ENCODE results near the gene SEPTIN3.
"Not testable (repeated sequence)": the region's sequence is repeated elsewhere in the genome, so short reads cannot be mapped to it uniquely, and the experiment has no call there.

The SEPTIN3 gene

DNA sequence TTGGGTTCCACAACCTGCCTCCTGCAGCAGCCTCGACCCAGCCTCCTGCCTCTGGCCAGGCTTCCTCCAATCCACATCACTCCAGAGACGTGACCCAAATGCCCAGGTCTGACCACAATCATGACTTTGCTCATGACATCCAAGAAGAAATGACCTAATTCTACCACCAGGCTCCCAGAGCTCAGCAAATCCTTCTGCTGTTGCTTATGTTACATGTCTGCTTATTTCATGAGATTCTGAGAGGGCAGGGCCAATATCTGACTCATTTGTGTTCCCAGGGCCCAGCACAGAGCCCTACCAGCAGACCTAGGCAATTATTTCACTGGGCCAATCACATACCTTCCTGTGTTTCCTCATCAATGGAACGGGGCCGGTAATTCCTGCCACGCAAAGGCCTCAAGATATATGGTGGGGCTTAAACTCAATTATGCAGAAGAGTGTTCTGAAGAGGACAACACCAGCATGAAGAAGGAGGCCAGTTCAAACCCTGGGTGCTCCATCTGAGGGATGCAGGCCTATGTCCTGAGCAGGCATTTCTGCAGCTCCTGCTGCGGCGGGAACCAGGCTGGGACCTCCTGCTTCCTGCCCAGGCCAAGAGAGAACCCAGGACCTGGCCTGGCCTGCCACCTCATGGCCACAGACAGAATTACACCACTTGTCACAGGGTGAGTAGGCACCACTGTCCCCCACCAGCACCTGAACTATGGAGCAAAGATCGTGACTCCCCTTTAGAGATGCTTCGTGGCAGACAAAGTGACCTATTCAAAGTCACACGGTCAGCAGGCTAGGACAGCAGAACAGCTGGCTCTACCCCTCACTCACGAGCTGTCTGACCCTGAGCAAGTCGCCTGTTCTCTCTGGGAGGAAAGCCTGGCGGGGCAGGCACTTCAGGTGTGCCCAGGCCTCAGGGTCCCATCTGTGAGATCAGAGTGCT is 28.1 kb upstream of the SEPTIN3 start:
- no peak for DNase-seq

DNA sequence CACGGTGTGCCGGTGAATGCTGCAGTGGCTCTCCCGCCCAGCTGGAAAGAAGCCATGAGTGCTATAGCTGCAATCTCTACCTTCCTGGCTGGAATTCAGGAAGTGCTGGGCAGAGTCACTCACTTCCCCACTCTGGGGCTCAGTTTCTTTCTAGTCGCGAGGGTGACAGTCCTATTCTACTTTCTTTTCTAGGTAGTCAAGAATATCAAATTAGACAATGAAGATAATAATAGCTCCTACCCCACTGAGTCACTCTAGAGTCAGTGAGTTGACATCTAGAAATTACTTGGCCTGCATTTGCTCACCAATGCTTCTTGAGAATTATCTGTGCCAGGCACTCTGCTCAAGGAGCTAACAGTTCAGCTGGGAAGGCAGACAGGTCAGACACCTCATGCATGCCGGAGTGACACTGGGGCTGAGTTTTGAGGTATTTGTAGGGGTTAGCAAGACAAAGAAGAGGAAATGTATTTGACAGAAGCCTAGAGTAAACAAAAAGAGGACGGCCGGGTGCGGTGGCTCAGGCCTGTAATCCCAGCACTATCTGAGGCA is 25.5 kb upstream of the SEPTIN3 start:
- DNase-seq: no peak

DNA sequence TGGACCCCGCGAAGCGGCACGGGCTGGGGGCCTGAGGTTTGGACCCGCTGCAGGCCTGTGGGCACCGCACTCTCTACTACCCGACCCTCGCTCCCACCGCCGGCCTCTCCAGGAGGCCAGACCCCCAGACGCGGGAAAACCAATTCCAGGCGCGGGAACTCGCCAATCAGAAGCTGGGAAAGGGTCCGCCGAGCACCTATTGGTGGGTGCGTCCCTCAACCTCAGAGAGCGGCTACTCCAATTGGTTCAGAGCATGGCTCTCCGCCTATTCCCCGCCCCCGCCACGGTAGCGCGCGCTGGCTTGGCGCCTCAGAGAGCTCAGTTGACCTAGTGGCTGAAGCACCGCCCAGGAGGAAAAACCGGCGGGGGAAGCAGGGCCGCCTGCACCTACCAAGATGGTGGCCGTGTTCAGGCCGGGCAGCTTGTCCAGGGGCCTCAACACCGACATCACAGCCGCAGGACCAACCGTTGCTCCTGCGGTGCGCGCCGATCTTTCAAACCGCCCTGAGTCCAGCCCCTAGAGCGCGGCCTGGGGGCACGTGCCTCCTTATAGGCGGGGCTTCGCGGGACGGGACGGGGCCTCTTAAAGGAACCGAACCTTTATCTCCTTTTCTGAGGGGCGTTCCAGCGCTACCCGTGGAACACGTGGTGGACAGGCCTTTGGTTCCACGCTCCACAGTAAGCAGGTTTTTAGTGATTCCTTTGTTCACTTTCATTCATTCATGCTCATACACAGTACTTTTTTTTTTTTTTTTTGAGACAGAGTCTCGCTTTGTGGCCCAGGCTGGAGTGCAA is 22.4 kb upstream of the SEPTIN3 start, which contains the start of gene CENPM:
CENPM (minus strand) TSS at position 524 of the 795 bp plus-strand sequence; CDS start at position 448, 76 bp downstream.
- peak; percentile 77 for DNase-seq

DNA sequence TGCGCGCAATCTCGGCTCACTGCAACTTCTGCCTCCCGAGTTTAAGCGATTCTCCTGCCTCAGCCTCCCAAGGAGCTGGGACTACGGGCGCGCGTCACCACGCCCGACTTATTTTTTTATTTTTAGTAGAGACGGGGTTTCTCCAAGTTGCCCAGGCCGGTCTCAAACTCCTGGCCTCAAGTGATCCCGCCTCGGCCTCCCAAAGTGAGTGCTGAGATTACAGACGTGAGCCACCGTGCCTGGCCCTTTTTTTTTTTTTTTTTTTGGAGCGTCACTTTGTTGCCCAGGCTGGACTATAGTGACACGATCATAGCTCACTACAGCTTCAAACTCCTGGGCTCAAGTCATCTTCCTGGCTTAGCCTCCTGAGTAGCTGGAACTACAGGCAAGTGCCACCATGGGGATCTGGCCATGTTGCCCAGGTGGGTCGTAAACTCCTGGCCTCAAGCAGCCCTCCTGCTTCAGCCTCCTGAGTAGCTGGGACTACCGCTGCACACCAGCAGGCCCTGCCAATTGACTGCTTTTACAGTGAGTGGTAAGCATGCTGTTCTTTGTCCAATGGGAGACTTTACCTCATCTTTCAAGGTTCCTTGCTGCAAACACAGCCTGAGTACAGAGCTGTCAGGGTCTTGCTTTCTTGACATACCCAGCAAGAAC is 21.7 kb upstream of the SEPTIN3 start:
- DNase-seq: no peak

DNA sequence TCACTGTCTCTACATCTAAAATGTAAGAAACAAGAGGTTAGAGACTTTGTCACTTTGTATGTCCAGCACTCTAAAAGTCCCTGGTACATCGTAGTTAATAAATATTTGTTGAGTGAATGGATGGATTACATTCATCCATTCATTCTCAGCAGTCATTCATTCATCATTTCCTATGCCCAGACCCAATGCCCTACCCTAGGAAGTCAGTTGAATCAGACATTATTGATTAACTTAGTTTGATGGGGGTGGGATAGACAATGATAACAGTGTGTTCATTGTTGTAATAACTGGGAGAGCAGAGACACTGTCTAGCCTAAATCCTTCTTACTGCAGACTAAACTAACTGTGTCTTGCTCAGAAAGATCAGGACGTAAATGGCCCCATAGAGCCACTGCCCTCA is 21.1 kb upstream of the SEPTIN3 start:
- DNase-seq: no peak

DNA sequence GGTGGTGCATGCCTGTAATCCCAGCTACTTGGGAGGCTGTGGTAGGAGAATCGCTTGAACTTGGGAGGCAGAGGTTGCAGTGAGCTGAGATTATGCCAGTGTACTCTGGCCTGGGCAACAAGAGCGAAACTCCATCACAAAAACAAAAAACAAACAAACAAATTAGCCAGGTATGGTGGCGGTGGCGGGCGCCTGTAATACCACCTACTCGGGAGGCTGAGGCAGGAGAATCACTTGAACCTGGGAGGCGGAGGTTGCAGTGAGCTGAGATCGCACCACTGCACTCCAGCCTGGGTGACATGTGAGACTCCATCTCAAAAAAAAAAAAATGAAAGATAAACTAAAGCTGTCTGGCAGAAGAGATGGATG is 20.3 kb upstream of the SEPTIN3 start:
- not testable (repeated sequence) for DNase-seq

DNA sequence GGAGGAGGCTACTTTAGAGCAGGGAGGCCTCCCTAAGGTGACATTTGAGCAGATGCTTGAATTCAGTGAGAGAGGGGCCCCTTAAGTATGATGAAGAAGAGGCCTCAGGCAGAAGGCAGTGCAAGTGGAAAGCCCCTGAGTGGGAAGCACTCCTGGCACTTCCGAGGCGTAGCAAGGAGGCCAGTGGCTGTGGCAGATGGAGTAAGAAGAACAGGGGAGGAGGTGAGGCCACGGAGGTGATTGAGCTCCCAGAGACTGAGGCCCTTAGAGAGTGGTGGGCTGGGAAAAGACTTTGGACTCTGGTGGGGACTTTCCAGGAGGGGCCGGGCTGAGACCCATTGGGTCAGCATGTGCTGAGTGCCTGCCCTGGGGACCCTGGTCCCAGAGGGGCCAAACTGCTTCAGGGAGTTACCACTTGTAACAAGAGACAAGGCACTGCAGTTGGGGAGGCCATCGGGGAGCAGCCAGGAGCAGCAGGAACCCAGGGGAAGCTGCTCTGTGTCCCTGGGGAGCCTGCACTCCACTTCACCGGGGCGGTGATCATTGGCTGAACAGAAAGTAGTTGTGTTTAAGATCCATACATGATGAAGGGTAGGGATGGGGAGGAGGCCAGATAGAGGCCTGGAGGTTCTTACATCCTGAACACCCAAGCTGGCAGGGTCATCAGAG is 19.8 kb upstream of the SEPTIN3 start:
- no peak for DNase-seq

DNA sequence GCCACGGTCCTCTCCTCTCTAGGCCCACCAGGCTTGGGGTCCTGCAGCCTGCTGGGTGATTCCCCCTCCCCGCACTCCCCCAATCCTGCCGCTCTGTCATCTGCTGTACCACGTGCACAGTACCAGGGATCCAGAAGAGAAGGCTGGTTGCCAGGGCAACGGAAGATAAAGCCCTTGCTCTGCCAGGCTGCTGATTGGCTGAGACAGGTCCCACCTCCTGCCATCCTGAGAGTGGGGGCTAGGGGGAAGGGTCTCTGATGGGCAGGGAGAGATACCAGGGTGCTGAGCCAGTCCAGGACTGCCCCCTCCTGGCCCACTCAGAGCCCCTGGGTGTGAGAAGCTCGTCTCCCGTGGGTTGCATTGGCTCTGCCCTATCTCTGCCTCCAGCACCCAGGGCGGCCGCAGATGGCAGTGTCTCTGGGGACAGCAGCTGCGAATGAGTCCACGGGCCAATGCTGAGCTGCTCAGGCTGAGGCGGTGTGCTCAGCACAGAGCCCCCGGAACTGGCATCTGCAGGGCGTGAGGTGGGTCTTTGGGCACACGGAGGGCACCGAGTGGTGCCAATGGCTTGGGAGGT is 17.3 kb upstream of the SEPTIN3 start, which contains the start of gene SMIM45:
SMIM45 (plus strand) TSS at position 253 of the 577 bp plus-strand sequence.
- no peak for DNase-seq

DNA sequence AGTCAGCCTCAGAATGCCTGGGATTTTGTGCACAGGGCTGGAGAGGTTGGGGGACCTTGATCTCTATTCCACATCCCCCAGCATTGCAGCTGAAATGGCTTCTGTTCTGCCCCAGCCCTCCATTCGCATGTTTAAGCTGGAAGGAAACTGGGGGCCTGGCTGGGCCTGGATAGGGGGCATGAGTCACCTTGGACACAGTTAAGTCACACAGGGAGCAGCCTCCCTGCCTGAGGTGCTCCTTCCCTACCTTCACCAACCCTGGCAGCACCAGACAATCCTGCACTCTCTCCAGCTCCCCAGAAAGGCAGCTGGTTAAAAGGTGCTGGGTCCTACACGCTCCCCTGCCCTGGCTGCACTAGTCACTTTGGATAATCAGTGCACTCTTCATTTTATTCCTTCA is 16.5 kb upstream of the SEPTIN3 start:
- DNase-seq: no peak

DNA sequence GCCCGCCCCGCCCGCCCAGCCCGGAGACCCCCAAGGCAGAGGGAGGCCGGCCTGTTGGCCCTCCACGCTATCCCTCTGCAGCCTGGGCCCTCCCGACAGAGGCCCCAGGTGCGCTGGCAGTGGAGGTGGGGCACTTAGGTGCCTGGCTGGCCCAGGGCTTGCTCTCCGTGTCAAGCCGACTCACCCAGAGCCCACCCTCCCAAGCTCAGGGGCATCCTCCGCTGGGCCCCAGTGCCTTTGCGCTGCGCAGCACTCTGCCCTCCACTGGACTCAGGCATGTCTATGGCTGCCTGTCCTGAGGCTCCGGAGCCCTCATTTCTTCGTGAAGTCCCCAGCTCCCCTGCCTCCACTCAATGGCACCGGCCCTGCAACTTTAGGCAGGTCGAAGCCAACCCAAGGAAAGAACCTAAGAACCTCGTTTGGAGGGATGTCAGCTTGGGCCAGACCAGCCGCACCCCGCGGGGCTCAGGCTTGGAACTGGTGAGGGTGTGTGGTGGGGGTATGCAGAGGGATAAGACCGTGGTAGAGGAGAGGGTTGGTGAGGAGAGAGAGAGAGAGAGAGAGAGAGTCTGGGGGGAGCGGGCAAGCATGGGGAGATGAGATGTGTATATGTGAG is 11.2 kb upstream of the SEPTIN3 start:
- no peak for DNase-seq

DNA sequence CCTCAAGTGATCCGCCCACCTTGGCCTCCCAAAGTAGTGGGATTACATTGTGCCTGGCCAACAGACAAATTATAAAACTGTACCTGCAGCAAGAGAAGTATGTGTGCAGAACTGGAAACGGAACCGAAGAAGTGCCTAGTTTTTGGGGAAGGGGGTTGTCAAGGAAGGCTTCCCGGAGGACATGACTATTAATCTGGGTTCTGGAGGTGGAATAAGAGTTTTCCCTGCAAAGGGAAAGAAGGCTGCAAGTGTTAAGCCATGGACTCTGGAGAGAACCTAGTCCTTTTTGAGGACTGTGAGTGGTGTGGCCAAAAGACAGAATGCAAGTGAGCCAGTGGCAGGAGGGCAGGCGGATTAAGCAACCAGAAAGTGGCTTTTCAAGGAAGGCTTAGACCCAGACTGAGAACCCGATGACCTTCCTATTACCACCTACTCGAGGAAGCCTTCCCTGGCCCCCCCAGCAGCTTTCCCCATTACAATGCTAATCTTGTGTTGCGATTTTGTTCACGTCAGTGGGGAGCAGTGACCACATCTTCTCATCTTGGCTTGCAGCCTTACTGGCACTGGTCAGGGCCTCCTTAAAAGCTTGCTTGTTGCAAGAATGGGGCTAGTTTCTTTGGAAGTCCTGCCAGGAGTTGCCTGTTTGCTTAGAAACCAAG is 5.7 kb upstream of the SEPTIN3 start:
- DNase-seq: no peak

DNA sequence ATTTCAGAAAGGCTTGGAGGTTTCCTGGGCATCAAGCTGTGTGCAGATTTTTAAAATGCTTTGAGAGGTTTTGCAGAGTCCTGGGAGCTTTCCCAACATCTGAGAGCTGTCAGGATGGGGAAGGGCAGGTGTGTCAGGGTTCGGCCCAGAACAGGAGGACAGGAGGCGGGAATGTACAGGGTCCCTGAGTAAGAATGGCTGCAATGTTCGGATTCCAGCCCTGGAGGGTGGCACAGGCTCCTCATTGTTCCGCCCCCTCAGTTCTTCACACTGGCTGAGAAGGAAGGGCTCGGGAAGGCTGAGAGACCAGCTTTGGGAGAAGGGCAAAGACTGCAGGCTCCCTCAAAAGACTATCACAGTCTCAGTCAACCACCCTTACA is 5.1 kb upstream of the SEPTIN3 start:
- DNase-seq: no peak

DNA sequence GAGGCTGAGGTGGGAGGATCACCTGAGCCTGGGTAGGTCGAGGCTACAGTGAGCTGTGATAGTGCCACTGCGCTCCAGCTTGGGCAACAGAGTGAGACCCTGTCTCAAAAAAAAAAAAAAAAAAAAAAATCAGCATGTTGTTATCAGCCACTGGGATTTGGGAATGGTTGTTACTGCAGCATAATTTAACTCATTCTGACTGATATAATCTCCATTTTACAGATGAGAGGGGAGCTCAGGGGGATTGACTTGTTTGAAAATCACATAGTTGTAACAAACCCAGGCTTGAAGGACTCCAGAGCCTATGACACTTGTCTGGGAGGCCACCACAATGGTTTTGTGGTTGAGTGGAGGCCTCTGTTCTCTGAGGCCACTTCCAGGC is 3.0 kb upstream of the SEPTIN3 start:
- DNase-seq: no peak

DNA sequence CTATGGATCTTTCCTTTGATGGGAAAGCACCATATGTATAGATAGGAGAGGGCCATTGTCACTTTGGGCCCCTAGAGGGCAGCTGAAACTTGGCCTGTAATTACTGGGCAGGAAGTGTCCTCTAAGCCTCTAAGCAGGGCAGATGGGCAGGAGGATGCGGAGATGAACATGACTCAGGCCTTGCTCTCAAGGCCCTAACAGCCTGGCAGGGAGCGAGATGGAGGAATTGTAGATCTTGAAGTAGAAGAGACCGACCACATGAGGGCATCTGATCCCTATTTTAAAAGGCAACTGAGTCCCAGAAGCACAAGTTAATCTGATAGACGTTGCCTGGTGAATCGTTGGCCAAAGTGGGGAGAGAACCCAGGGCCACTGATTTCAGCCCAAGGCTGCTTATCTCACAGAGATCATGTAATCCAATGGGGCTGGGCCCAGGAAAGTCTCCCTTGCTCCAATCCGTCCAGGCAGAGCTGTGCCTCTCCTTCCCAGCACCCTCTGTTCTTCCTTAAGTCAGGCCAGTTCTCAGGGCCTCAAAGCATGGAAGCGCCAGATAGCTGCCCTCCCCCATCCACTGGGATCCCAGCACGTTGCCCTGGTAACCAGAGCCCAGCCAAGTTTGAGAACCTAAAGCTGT is 2.5 kb upstream of the SEPTIN3 start:
- no peak for DNase-seq

DNA sequence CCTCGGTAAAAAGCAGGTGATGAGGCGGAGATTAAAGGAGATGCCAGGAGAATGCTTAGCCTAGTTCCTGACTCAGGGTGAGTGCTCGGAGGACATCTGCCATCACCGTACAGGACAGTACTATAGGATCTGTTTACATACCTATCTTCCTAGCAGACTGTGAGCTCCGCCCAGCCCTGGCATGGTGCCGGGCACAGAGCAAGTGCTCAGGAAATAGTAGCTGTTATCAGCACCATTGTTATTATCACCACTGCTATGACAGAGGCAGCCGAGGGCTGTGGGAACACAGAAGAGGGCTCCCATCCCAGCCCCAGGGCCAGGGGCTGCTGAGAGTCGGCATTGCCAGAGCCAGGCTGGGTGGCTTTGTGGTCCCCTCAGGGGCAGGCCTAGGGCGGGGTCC is 642 bp upstream of the SEPTIN3 start:
- no peak for DNase-seq

DNA sequence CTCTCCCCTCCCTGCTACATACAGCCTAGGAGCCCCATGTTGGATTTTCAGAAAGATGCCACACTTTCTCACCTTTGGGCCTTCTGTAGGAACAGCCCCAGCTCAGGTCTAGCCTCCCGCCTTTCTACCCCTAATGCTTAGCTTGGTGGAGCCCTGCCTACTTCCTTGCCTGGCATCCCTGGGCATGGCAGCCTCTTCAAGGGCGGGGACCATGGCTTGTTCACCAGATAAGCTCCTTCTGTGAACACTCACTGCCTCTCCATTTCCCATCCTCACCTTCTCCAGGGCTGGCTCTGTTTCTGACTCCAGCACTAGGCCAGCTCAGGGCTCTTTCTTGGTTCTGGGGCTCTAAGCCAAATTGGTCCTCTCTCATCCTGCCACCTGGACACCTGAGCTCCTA is 1.4 kb downstream of the SEPTIN3 start:
- DNase-seq: no peak

DNA sequence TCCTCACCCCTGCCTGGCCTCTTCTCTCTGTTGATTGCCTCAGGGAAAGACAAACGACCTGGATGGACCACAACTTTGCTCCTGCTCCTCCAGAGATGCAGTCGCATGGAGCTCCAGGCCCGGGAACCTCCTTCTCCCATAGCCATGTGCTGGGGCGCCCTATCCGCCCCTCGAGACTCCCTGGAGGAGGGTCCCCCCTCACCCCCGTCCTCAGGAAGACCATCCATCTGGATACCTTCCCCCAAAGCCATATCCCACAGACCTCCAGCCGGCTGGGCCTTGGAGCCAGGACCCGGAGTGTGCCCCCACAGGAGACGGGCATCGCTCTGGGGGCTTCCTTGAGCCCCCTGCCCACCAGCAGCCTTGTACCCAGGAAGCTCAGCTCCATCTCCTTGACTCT is 2.2 kb downstream of the SEPTIN3 start:
- no peak for DNase-seq

DNA sequence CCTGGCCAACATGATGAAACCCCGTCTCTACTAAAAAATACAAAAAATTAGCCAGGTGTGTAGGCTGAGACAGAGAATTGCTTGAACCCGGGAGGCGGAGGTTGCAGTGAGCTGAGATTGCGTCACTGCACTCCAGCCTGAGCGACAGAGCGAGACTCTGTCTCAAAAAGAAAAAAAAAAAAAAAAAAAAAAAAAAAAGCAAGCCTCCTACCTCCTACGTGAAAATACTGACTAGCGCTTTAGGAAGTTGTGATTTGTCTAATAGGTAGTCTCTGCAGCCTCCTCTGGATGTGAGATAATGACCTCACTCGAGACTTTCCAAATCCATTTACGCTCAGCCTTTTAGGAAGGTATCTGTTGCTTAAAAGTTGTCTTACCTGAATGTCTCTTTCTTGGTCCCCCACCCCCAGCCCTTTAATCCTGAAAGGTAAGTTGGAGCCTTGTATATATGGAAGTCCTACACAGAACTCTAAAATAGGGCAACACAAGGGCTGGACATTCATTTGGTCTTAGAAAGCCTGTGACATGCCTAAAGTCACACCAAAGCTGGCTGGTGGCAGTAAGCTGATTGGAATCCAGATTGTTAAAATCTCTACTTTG is 5.5 kb downstream of the SEPTIN3 start:
- no peak for DNase-seq

DNA sequence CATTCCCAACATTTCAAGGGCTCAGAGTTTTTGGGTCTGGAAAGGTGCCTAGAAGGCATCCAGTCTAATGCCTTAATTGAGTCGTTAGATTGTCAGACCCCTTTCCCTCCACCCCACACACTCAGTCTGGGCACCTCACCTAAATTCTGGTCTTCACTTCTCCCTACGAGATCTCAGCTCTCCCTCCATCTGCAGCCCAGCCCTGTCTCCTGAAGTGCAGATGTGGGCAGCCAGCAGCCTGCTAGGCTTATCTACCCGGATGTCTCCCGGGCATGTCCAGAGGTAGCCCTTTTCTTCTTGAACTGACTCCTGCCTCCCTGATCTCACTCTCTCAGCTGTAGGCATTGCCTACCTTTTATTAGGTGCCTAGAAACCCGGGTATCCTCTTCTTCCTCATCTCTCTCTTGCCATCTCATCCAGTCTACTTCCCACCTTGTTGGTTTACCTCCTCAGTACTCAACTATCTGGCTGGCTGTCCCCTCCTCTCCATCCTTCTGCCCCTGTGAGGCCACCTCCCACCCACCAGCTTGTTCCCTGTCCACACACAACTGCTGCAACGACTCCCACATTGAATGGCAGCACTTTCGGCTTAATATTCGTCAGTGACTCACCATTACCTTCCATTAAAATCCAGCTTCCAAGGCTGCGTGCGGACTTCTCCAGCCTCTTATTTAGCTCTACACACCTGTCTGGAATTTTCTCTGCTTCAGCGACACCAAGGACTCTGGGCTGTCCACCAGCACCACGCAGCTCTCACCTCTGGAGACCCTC is 6.2 kb downstream of the SEPTIN3 start:
- DNase-seq: no peak
